Esophagus muscularis mucosa (tissue), 4 donors: ENCODE data around the gene PROK1.

Experiments used
- CTCF ChIP-seq, 3 experiments: fragments of 200-600 bp in 2 of 3; fragments of 450-650 bp in 1 of 3; sonication (generic) in 2 of 3; IDR thresholded peaks; one replicate each; pipeline ENCODE4 v1.5.1; 2017 to 2019; ENCODE audit warnings: antibody characterized with exemption in 3 of 3, mild to moderate bottlenecking in 2 of 3, moderate library complexity in 1 of 3
- EP300 ChIP-seq: sonication (generic); formaldehyde crosslinking; IDR thresholded peaks from one replicate; pipeline ENCODE4 v1.6.1; 2017; ENCODE audit warnings: antibody characterized with exemption
- POLR2A ChIP-seq: fragments of 450-650 bp; IDR thresholded peaks from one replicate; pipeline ENCODE4 v1.6.1; 2017; ENCODE audit warnings: antibody characterized with exemption, moderate library complexity, mild to moderate bottlenecking, low read depth

- TF ChIP-seq CTCF (IDR thresholded peaks at IDR 0.05), result no peak
- no peak for TF ChIP-seq EP300
- TF ChIP-seq POLR2A, result no peak
These were observed 24.5 kb downstream of the PROK1 start for GRCh38 chr1:110475362-110476027.
